SK-N-SH (cell line): Measurements from ENCODE around the gene TRMT112. TPM values are rescaled to one million over a fixed set of nuclear protein-coding genes. Genes with fewer than 3 reads are reported as not detected.
A peak's percentile ranks its signal among the peaks of the same experiment; 100 is the strongest.

ENCODE experiments used
- CTCF ChIA-PET: fragments of 300-600, 350-600 bp; formaldehyde crosslinking; extraction: SDS; loops from one replicate; lab custom pipeline; 2021; lab: Yijun Ruan, JAX
- POLR2A ChIA-PET: fragments of 350-600 bp; sonication (Branson Sonifier 250); formaldehyde crosslinking; extraction: SDS; loops from one replicate; lab custom pipeline; 2020; ENCODE audit warnings: antibody characterized with exemption, inconsistent platforms; lab: Yijun Ruan, JAX
- DNase-seq: peaks from one replicate; pipeline ENCODE4 v3.0.0; 2012
- H2AFZ ChIP-seq: fragments of 200-600 bp; sonication (generic); 2 replicates; pipeline ENCODE4 v1.8.1; 2016; ENCODE audit warnings: antibody characterized with exemption, mild to moderate bottlenecking, low read depth
- H3F3A ChIP-seq: fragments of 200-600 bp; sonication (generic); replicated peaks from 2 replicates; pipeline ENCODE3; 2016; ENCODE audit warnings: antibody characterized with exemption, mild to moderate bottlenecking; ENCODE audit not compliant: insufficient read depth
- H3K27ac ChIP-seq, 2 experiments: fragments of 200-500 bp in 1 of 2; fragments of 200-600 bp in 1 of 2; sonication (Bioruptor generic) in 1 of 2; sonication (generic), shearing (Covaris generic) in 1 of 2; 2 replicates each; pipeline versions ENCODE4 v1.5.1 to v1.6.1; 2014 to 2016; ENCODE audit warnings: low read depth in 2 of 2, inconsistent platforms in 1 of 2, low read length in 1 of 2, mild to moderate bottlenecking in 1 of 2, mixed read lengths in 1 of 2
- H3K27me3 ChIP-seq: fragments of 200-600 bp; sonication (generic), shearing (Covaris generic); 2 replicates; pipeline ENCODE4 v1.6.1; 2016; ENCODE audit warnings: mixed run types; ENCODE audit not compliant: insufficient read depth
- H3K36me3 ChIP-seq, 2 experiments: fragments of 200-500 bp in 1 of 2; fragments of 200-600 bp in 1 of 2; sonication (Bioruptor generic) in 1 of 2; sonication (generic) in 1 of 2; replicated peaks in 1 of 2; 2 replicates each; pipeline versions ENCODE3 to v1.5.1; 2014 to 2016; ENCODE audit warnings: low read length in 1 of 2, mild to moderate bottlenecking in 1 of 2; ENCODE audit not compliant: insufficient read depth in 2 of 2, control insufficient read depth in 1 of 2
- H3K4me1 ChIP-seq, 2 experiments: fragments of 200-500 bp in 1 of 2; fragments of 200-600 bp in 1 of 2; sonication (Bioruptor generic) in 1 of 2; sonication (generic), shearing (Covaris generic) in 1 of 2; 2 replicates each; pipeline versions ENCODE4 v1.5.1 to v1.6.1; 2014 to 2016; ENCODE audit warnings: low read depth in 1 of 2, low read length in 1 of 2, mixed run types in 1 of 2; ENCODE audit not compliant: insufficient read depth in 2 of 2, control insufficient read depth in 1 of 2
- H3K4me2 ChIP-seq: fragments of 200-600 bp; sonication (generic), shearing (Covaris generic); 2 replicates; pipeline ENCODE4 v1.6.1; 2017; ENCODE audit warnings: mixed run types
- H3K4me3 ChIP-seq, 2 experiments: fragments of 200-500 bp in 1 of 2; fragments of 200-600 bp in 1 of 2; sonication (Bioruptor generic) in 1 of 2; sonication (generic), shearing (Covaris generic) in 1 of 2; 2 replicates each; pipeline versions ENCODE4 v1.5.1 to v1.8.1; 2014 to 2016; ENCODE audit warnings: low read depth in 2 of 2, inconsistent platforms in 1 of 2, low read length in 1 of 2, mild to moderate bottlenecking in 1 of 2, mixed read lengths in 1 of 2, moderate library complexity in 1 of 2
- H3K79me2 ChIP-seq: fragments of 200-600 bp; sonication (generic); 2 replicates; pipeline ENCODE4 v1.8.1; 2017; ENCODE audit warnings: mild to moderate bottlenecking; ENCODE audit not compliant: insufficient read depth
- H3K9ac ChIP-seq: fragments of 200-600 bp; sonication (generic); 2 replicates; pipeline ENCODE4 v1.6.1; 2017; ENCODE audit warnings: mixed run types
- H3K9me2 ChIP-seq: fragments of 200-600 bp; sonication (generic); 2 replicates; pipeline ENCODE4 v1.6.1; 2017; ENCODE audit warnings: mixed run types
- H3K9me3 ChIP-seq: fragments of 200-600 bp; sonication (generic); 2 replicates; pipeline ENCODE4 v1.6.1; 2017; ENCODE audit warnings: mixed run types, mild to moderate bottlenecking, moderate library complexity
- H4K20me1 ChIP-seq: fragments of 200-600 bp; sonication (generic); 2 replicates; pipeline ENCODE4 v1.6.1; 2017; ENCODE audit warnings: mild to moderate bottlenecking, mixed run types; ENCODE audit not compliant: insufficient read depth
- ELF1 ChIP-seq: IDR thresholded peaks from 2 replicates; pipeline ENCODE4 v1.4.0; 2012
- GATA2 ChIP-seq: sonication (generic); formaldehyde crosslinking; IDR thresholded peaks from 2 replicates; pipeline ENCODE4 v1.5.0; 2020; ENCODE audit warnings: mild to moderate bottlenecking, missing genetic modification reagents
- IRF3 ChIP-seq: fragments of 150-350 bp; IDR thresholded peaks from 2 replicates; pipeline ENCODE4 v1.6.1; 2016; ENCODE audit warnings: mild to moderate bottlenecking, low read depth, low read length
- MEF2A ChIP-seq: IDR thresholded peaks from 2 replicates; pipeline ENCODE4 v1.4.0; 2012; ENCODE audit warnings: low read depth, borderline replicate concordance
- PBX3 ChIP-seq: IDR thresholded peaks from 2 replicates; pipeline ENCODE4; 2012
- REST ChIP-seq: IDR thresholded peaks from 2 replicates; pipeline ENCODE4 v1.6.1; 2012; ENCODE audit warnings: mild to moderate bottlenecking, low read depth, low read length, moderate library complexity
- RFX5 ChIP-seq: IDR thresholded peaks from 2 replicates; pipeline ENCODE4 v1.6.1; 2012; ENCODE audit warnings: mild to moderate bottlenecking, improper control_type of control experiment, low read length
- SMC3 ChIP-seq: IDR thresholded peaks from 2 replicates; pipeline ENCODE4 v1.6.1; 2012; ENCODE audit warnings: low read depth, low read length, improper control_type of control experiment
- WGBS: methylation state at CpG from one replicate; pipeline ENCODE4 v1.1.6; 2017; ENCODE audit warnings: low lambda C conversion rate; 5-methylcytosine and 5-hydroxymethylcytosine counted together
- polyA plus RNA-seq, 3 experiments: library from polyadenylated mRNA; depleted of rRNA; stranded (reverse); fragments of >200 nt; gene quantifications; 2 replicates each; pipeline ENCODE4 v1.2.3, GENCODE V29; 2012
- TF ChIP-seq, protein P1 (sequence below): fragments of 150-350 bp; IDR thresholded peaks from 2 replicates; pipeline ENCODE4 v1.6.1; 2017; ENCODE audit warnings: antibody characterized with exemption, low read length, low read depth, borderline replicate concordance

TRMT112 gene
- polyA plus RNA-seq, 1 of the 3 experiments (the other 2 are of a cell fraction): 699 TPM

- peaks cover 9% of the 10 kb centered on the region; the same call in 1 of the 2 replicates for H3K27me3 ChIP-seq
- WGBS: 95% methylated on average over 9 of the region's 9 CpGs
- CTCF ChIA-PET: interaction anchor here (1.0 to 12.2 kb wide), 5 partner anchors 15 to 364 kb away, joined by 3 to 196 read pairs (median 4); partner anchors contain the start of genes CATSPERZ and ESRRA
Observed at GRCh38 chr11:64286801-64287159, 30.6 kb downstream of the TRMT112 start.

More at GRCh38 chr11:64286801-64287159, 30.6 kb downstream of the TRMT112 start:
- Histone ChIP-seq H3K4me1 (peaks cover 8 to 29% of the 10 kb centered on the region in 2 experiments; a peak in 2 of 4 replicates), H3K27ac (no peak overlapping the region), H3K9me2 (no peaks in the 10 kb centered on the region), H4K20me1 (no peaks in the 10 kb centered on the region), H3K9ac (no peak overlapping the region), H2AFZ (no peak overlapping the region), H3K36me3 (peaks cover 0 to 6% of the 10 kb centered on the region in 2 experiments), H3F3A (peaks cover 16% of the 10 kb centered on the region), H3K9me3 (no peaks in the 10 kb centered on the region), H3K4me2 (peak overlapping the region; percentile 100), H3K79me2 (peaks cover 28% of the 10 kb centered on the region), H3K4me3 (peak overlapping the region in 1 of 2 experiments; percentile 95; a peak in 2 of 4 replicates)
- no peak for TF ChIP-seq PBX3
- TF ChIP-seq MEF2A: no peak
- no peak for TF ChIP-seq SMC3
- TF ChIP-seq, protein P1, sequence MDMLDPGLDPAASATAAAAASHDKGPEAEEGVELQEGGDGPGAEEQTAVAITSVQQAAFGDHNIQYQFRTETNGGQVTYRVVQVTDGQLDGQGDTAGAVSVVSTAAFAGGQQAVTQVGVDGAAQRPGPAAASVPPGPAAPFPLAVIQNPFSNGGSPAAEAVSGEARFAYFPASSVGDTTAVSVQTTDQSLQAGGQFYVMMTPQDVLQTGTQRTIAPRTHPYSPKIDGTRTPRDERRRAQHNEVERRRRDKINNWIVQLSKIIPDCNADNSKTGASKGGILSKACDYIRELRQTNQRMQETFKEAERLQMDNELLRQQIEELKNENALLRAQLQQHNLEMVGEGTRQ: no peak
- no peak for TF ChIP-seq IRF3
- no peak for TF ChIP-seq GATA2 (CRISPR knock-in tag)
- no peak for TF ChIP-seq ELF1
- no peak for TF ChIP-seq RFX5
- TF ChIP-seq REST: no peak
- no peak for DNase-seq
- POLR2A ChIA-PET: no interaction called here
